ENCODE measurements around the gene EDEM1. TPM values are rescaled to one million over a fixed set of nuclear protein-coding genes. Genes with fewer than 3 reads are reported as not detected.

Gene EDEM1
- total RNA-seq, 1 experiment from 2014 or later = 51.3 TPM

DNA sequence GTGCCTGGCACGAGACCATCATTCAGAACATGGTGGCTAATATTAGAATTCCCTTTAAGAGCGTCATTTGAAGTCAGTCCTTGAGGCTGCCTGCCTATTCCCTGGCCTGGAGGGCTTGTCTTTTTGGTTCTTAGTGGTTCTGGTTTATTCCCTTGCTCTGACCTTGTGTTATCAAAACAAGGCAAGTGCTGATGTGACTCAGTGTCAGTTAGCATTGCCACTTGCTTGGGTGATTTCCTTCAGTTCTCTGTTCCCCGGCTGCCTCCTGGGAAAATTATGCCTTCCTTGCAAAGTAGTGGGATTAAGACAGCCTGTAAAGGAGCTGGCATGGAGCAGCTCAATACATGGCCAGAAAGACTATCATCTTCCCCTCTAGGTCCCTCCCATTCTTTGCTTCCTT, 64.6 kb downstream of the EDEM1 start:
- no TSS peak for BruUV-seq (replicated peaks)
- POLR2A ChIA-PET = no interaction called here
- Mint-ChIP-seq H3K4me1 (ENCODE audit: low read depth, unreplicated experiment) (no peaks in the 10 kb centered on the region), H3K4me3 (ENCODE audit: unreplicated experiment) (peak overlapping the region; percentile 66), H3K27ac (ENCODE audit: unreplicated experiment) (no peak overlapping the region), H3K9me3 (ENCODE audit: unreplicated experiment) (no peaks in the 10 kb centered on the region), H3K36me3 (ENCODE audit: insufficient read depth, unreplicated experiment) (no peaks in the 10 kb centered on the region), H3K27me3 (ENCODE audit: insufficient read depth, unreplicated experiment) (no peaks in the 10 kb centered on the region)
- intact Hi-C loops (cut with micrococcal nuclease; ENCODE audit: unreplicated experiment) = no loop called here
- TF ChIP-seq, protein P1, sequence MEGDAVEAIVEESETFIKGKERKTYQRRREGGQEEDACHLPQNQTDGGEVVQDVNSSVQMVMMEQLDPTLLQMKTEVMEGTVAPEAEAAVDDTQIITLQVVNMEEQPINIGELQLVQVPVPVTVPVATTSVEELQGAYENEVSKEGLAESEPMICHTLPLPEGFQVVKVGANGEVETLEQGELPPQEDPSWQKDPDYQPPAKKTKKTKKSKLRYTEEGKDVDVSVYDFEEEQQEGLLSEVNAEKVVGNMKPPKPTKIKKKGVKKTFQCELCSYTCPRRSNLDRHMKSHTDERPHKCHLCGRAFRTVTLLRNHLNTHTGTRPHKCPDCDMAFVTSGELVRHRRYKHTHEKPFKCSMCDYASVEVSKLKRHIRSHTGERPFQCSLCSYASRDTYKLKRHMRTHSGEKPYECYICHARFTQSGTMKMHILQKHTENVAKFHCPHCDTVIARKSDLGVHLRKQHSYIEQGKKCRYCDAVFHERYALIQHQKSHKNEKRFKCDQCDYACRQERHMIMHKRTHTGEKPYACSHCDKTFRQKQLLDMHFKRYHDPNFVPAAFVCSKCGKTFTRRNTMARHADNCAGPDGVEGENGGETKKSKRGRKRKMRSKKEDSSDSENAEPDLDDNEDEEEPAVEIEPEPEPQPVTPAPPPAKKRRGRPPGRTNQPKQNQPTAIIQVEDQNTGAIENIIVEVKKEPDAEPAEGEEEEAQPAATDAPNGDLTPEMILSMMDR (IDR thresholded peaks at IDR 0.05; ENCODE audit: insufficient read depth in 1 of 2, low read depth in 1 of 2, low read length in 1 of 2, severe bottlenecking in 1 of 2, unreplicated experiment in 1 of 2) = no peak
- H3K4me3 ChIP-seq (ENCODE audit: low read depth, low read length) = no peak overlapping the region
- H3K9me3 ChIP-seq = no peaks in the 10 kb centered on the region
- no peak for DNase-seq
- CTCF ChIA-PET = no interaction called here
- no peaks in the 10 kb centered on the region for H3K27me3 ChIP-seq (replicated peaks; ENCODE audit: control insufficient read depth, insufficient read depth, low read length)
- H3K4me1 ChIP-seq = 0 out of 2 replicates have a peak, but pooled peaks cover 5% of the 10 kb centered on the region
- H3K36me3 ChIP-seq (ENCODE audit: control insufficient read depth, insufficient read depth, low read length) = no peaks in the 10 kb centered on the region

DNA sequence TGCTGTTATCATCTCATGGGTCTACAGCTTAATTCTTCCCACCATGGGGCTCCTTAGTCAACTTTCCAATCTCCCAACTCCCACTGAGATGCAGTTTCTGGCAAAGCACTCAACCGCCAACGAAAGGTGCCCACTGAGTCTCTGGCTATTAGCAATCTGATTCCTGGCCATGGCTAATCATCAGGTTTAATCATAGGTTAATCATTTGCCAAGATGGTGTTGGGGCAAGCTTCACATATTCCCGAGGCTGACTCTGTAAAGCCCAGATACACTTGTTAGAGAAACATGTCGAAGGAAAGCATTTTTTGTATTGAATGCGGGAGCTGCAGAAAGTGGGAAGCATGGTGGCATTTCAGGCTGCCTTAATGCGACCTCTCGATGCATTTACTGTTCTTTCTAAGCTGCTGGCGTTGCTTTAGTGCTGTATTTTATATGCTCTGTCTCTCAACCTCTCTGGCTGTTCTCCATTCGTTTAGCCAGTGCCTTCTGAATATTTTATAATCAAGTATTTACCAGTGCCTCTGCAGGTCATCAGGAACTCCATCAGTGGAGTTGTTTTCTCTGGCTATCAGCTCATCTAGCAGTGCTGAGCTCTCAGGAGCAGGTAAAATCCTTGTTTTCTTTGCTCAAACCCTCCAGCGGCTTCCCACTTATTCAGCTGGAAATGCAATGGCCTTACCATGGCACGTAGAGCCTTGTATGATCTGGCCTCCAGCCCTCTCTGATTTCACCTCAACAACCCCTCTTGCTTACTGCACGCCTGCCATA, 67.0 kb downstream of the EDEM1 start:
- CTCF ChIA-PET = no interaction called here
- DNase-seq = no peak
- Mint-ChIP-seq H3K4me3 (ENCODE audit: unreplicated experiment) (no peak overlapping the region), H3K4me1 (ENCODE audit: low read depth, unreplicated experiment) (no peaks in the 10 kb centered on the region), H3K27me3 (ENCODE audit: insufficient read depth, unreplicated experiment) (no peaks in the 10 kb centered on the region), H3K36me3 (ENCODE audit: insufficient read depth, unreplicated experiment) (no peaks in the 10 kb centered on the region), H3K27ac (ENCODE audit: unreplicated experiment) (no peak overlapping the region), H3K9me3 (ENCODE audit: unreplicated experiment) (no peaks in the 10 kb centered on the region)
- Histone ChIP-seq H3K27me3 (replicated peaks; ENCODE audit: control insufficient read depth, insufficient read depth, low read length) (no peaks in the 10 kb centered on the region), H3K4me1 (0 out of 2 replicates have a peak, but pooled peaks cover 5% of the 10 kb centered on the region), H3K4me3 (ENCODE audit: low read depth, low read length) (no peak overlapping the region), H3K9me3 (no peaks in the 10 kb centered on the region), H3K36me3 (ENCODE audit: control insufficient read depth, insufficient read depth, low read length) (no peaks in the 10 kb centered on the region)
- intact Hi-C loops (cut with micrococcal nuclease; ENCODE audit: unreplicated experiment) = no loop called here
- no TSS peak for BruUV-seq (replicated peaks)
- POLR2A ChIA-PET = no interaction called here
- TF ChIP-seq, protein P1 (IDR thresholded peaks at IDR 0.05; ENCODE audit: insufficient read depth in 1 of 2, low read depth in 1 of 2, low read length in 1 of 2, severe bottlenecking in 1 of 2, unreplicated experiment in 1 of 2) = no peak

DNA sequence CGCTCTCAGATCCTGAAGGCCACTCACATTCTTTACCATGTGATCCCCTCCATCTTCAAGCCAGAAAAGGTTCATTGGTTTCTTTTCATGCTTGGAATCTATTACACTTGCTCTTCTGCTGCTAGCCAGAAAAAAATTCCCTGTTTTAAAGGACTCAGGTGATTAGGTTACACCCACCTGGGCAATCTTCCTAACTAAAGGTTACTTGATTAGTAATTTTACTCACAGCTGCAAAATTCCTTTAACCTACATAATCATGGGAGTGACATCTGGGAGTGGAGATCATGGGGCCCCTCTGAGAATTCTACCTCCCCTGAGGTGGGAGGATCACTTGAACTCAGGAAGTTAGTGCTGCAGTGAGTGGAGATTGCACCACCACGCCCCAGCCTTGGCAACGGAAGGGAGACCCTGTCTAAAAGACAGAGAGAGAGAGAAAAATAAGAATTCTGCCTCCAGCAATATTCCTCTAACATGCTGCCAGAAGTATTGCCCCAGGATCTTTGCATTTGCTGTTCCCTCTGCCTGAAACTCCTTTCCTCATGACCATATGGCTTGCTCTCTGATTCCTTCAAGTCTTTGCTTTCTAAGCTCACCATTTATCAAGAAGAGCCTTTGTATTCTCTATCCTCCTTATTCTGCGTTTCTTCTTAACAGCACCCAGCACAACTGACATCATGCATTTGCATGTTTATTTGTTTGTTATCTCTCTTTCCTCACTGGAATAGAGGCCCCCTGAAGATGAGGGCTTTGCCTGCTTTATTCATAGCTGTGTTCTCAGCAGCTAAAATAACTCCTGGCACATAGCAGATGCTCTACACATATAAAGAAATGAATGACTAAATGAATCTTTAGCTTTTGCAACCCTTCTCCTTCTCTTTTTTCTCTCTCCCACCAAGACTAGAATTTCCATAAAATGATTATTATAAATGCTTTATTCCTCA, 68.2 kb downstream of the EDEM1 start:
- intact Hi-C loops (cut with micrococcal nuclease; ENCODE audit: unreplicated experiment) = no loop called here
- TF ChIP-seq, protein P1 (IDR thresholded peaks at IDR 0.05; ENCODE audit: insufficient read depth in 1 of 2, low read depth in 1 of 2, low read length in 1 of 2, severe bottlenecking in 1 of 2, unreplicated experiment in 1 of 2) = no peak
- Histone ChIP-seq H3K4me3 (ENCODE audit: low read depth, low read length) (no peak overlapping the region), H3K4me1 (0 out of 2 replicates have a peak, but pooled peaks cover under 1% of the 10 kb centered on the region), H3K27me3 (replicated peaks; ENCODE audit: control insufficient read depth, insufficient read depth, low read length) (no peaks in the 10 kb centered on the region), H3K36me3 (ENCODE audit: control insufficient read depth, insufficient read depth, low read length) (no peaks in the 10 kb centered on the region), H3K9me3 (no peaks in the 10 kb centered on the region)
- H3K27ac Mint-ChIP-seq (ENCODE audit: unreplicated experiment) = no peak overlapping the region
- POLR2A ChIA-PET = no interaction called here
- H3K36me3 Mint-ChIP-seq (ENCODE audit: insufficient read depth, unreplicated experiment) = no peaks in the 10 kb centered on the region
- CTCF ChIA-PET = no interaction called here
- no TSS peak for BruUV-seq (replicated peaks)
- no peaks in the 10 kb centered on the region for H3K27me3 Mint-ChIP-seq (ENCODE audit: insufficient read depth, unreplicated experiment)
- DNase-seq = no peak
- H3K4me1 Mint-ChIP-seq (ENCODE audit: low read depth, unreplicated experiment) = no peaks in the 10 kb centered on the region
- no peaks in the 10 kb centered on the region for H3K9me3 Mint-ChIP-seq (ENCODE audit: unreplicated experiment)
- H3K4me3 Mint-ChIP-seq (ENCODE audit: unreplicated experiment) = no peak overlapping the region

Data from Caco-2 (cell line).